Measurements from ENCODE around the gene OR5AU1. TPM values are rescaled to one million over a fixed set of nuclear protein-coding genes. Genes with fewer than 3 reads are reported as not detected.

OR5AU1 gene
- total and polyA plus RNA-seq, 2 of the 13 experiments (the other 11 are each of a cell fraction or from before 2014, with no cell fraction given), result not detected

DNA sequence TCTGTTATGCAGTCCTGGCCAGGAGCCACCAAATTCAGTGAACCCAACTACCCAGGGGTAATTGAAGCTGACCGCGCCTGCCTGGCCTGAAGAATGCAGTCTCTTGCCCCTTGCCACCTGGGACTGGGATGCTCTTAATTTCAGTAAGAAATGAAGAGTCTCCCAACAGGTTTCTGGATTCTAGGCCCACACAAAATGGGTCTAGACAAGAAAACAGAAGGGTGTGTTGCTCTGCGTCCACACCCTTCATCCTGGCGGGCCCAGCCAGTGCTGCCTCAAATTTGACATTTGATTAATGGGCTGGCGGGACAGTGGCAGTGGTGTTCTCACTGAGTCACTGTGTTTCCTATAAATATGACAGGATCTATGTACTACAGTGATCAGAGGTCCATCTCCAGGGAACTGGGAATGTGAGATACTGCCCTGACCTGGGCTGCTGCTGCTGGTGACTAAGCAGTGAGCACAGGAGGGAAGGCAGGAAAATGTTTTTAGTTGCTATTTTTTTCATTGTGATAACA lies 48.5 kb downstream of the OR5AU1 start (continued):
- TF ChIP-seq KLF12 (CRISPR knock-in tag; IDR thresholded peaks at IDR 0.05; ENCODE audit: borderline replicate concordance) (0 out of 2 replicates have a peak, but pooled peaks have one; percentile 21), HNRNPLL (IDR thresholded peaks at IDR 0.05; ENCODE audit: low read depth, low read length, poor library complexity, severe bottlenecking) (no peak), CC2D1A (CRISPR knock-in tag; IDR thresholded peaks at IDR 0.05) (0 out of 2 replicates have a peak, but pooled peaks have one; percentile 54), ZFP1 (CRISPR knock-in tag; IDR thresholded peaks at IDR 0.05) (no peak), KDM6A (CRISPR knock-in tag; IDR thresholded peaks at IDR 0.05; ENCODE audit: low read depth) (no peak), GLMP (CRISPR knock-in tag; IDR thresholded peaks at IDR 0.05; ENCODE audit: borderline replicate concordance) (no peak), CTCF (CRISPR knock-in tag; IDR thresholded peaks at IDR 0.05) (no peak), ZKSCAN8 (CRISPR knock-in tag; IDR thresholded peaks at IDR 0.05; ENCODE audit: borderline replicate concordance) (no peak), TCF7 (IDR thresholded peaks at IDR 0.05; ENCODE audit: low read depth) (no peak), RXRA (CRISPR knock-in tag; IDR thresholded peaks at IDR 0.05) (peak; percentile 55), ZNF292 (CRISPR knock-in tag; IDR thresholded peaks at IDR 0.05; ENCODE audit: borderline replicate concordance, low read depth) (0 out of 2 replicates have a peak, but pooled peaks have one; percentile 9), ZNF350 (CRISPR knock-in tag; IDR thresholded peaks at IDR 0.05; ENCODE audit: borderline replicate concordance, low read depth) (no peak; the same call in 1 of the 2 replicates), ZNF30 (CRISPR knock-in tag; IDR thresholded peaks at IDR 0.05) (0 out of 2 replicates have a peak, but pooled peaks have one; percentile 11), KDM5B (CRISPR knock-in tag; IDR thresholded peaks at IDR 0.05; ENCODE audit: borderline replicate concordance) (no peak), ATF7-NPFF (CRISPR knock-in tag; IDR thresholded peaks at IDR 0.05; ENCODE audit: low read depth) (no peak)
- TF ChIP-seq, protein P1, sequence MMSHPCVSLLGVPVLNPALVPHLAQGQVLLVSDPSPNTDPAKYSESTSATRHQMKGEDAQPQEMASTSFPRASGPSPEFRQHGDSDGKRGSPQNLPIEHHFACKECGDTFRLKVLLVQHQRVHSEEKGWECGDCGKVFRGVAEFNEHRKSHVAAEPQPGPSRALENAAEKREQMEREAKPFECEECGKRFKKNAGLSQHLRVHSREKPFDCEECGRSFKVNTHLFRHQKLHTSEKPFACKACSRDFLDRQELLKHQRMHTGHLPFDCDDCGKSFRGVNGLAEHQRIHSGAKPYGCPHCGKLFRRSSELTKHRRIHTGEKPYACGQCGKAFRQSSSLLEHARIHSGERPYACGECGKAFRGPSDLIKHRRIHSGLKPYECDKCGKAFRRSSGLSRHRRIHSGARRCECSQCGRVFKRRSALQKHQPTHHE (CRISPR knock-in tag; IDR thresholded peaks at IDR 0.05; ENCODE audit: borderline replicate concordance), result peak; percentile 42; the same call in 1 of the 2 replicates
- TF ChIP-seq, protein P2, sequence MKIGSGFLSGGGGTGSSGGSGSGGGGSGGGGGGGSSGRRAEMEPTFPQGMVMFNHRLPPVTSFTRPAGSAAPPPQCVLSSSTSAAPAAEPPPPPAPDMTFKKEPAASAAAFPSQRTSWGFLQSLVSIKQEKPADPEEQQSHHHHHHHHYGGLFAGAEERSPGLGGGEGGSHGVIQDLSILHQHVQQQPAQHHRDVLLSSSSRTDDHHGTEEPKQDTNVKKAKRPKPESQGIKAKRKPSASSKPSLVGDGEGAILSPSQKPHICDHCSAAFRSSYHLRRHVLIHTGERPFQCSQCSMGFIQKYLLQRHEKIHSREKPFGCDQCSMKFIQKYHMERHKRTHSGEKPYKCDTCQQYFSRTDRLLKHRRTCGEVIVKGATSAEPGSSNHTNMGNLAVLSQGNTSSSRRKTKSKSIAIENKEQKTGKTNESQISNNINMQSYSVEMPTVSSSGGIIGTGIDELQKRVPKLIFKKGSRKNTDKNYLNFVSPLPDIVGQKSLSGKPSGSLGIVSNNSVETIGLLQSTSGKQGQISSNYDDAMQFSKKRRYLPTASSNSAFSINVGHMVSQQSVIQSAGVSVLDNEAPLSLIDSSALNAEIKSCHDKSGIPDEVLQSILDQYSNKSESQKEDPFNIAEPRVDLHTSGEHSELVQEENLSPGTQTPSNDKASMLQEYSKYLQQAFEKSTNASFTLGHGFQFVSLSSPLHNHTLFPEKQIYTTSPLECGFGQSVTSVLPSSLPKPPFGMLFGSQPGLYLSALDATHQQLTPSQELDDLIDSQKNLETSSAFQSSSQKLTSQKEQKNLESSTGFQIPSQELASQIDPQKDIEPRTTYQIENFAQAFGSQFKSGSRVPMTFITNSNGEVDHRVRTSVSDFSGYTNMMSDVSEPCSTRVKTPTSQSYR (CRISPR knock-in tag; IDR thresholded peaks at IDR 0.05; ENCODE audit: borderline replicate concordance), result 0 out of 2 replicates have a peak, but pooled peaks have one; percentile 4
- TF ChIP-seq, protein P3, sequence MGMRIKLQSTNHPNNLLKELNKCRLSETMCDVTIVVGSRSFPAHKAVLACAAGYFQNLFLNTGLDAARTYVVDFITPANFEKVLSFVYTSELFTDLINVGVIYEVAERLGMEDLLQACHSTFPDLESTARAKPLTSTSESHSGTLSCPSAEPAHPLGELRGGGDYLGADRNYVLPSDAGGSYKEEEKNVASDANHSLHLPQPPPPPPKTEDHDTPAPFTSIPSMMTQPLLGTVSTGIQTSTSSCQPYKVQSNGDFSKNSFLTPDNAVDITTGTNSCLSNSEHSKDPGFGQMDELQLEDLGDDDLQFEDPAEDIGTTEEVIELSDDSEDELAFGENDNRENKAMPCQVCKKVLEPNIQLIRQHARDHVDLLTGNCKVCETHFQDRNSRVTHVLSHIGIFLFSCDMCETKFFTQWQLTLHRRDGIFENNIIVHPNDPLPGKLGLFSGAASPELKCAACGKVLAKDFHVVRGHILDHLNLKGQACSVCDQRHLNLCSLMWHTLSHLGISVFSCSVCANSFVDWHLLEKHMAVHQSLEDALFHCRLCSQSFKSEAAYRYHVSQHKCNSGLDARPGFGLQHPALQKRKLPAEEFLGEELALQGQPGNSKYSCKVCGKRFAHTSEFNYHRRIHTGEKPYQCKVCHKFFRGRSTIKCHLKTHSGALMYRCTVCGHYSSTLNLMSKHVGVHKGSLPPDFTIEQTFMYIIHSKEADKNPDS (CRISPR knock-in tag; IDR thresholded peaks at IDR 0.05), result no peak
